Erythroblast (primary cell): ENCODE results near the gene SMIM22.

ENCODE experiments used
- GATA1 ChIP-seq: IDR thresholded peaks from 2 replicates; pipeline ENCODE4 v1.6.1; 2011; ENCODE audit warnings: low read depth, mild to moderate bottlenecking, control low read depth, low read length, moderate library complexity
- POLR2A ChIP-seq: IDR thresholded peaks from 2 replicates; pipeline ENCODE4 v1.6.1; 2011; ENCODE audit warnings: mild to moderate bottlenecking, low read length

DNA sequence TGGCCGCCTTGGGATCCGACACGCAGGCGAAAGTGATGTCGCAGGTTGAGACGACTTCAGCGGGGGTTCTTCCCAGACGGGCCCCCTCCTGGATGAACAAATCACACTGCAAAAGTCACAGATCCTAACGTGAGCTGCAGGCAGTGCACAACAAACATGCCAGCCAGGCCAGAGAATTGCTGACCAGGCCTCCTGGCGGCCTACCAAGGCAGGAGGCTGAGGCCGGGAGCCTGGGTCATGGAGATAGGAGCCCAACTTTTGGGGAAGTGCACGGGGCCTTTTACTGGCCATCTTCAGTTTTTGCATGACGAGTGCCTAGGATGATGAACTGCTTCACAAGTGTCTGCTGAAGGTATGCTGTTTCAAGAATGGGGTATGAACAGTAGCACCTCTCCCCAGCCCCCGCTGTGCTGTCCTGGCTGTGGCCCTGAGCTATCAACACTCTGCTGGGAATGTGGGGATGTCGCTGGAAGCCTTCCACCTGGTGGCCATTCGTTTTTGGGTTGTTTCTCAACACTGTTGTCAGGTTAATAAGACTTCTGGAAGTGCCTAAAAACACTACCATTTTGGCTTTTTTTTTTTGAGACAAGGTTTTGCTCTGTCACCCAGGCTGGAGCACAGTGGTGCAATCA is 19.5 kb downstream of the SMIM22 start:
- TF ChIP-seq POLR2A: no peak
- no peak for TF ChIP-seq GATA1
